Activated gamma-delta T cell treated with Interleukin-2 at 50 U/mL for 16 hours (primary cell): ENCODE results near the gene PPFIBP2.
"Not testable (repeated sequence)": the region's sequence is repeated elsewhere in the genome, so short reads cannot be mapped to it uniquely, and the experiment has no call there.

Experiments
- DNase-seq: peaks from one replicate; pipeline ENCODE4 v3.0.0-alpha.2; 2020

PPFIBP2 gene

GRCh38 chr11:7500251-7500650 lies 13.5 kb upstream of the PPFIBP2 start:
- no peak for DNase-seq

GRCh38 chr11:7501251-7501650 lies 12.5 kb upstream of the PPFIBP2 start:
- DNase-seq: no peak

- DNase-seq: no peak
These were observed 11.9 kb upstream of the PPFIBP2 start for GRCh38 chr11:7501894-7502293.

GRCh38 chr11:7506243-7506642 lies 7.6 kb upstream of the PPFIBP2 start:
- no peak for DNase-seq

GRCh38 chr11:7508087-7508486 lies 5.7 kb upstream of the PPFIBP2 start:
- no peak for DNase-seq

GRCh38 chr11:7509966-7510365 lies 3.8 kb upstream of the PPFIBP2 start:
- DNase-seq: no peak

- DNase-seq: no peak
These were observed 2.4 kb upstream of the PPFIBP2 start for GRCh38 chr11:7511401-7511800.

GRCh38 chr11:7512525-7513233 lies 1.1 kb upstream of the PPFIBP2 start:
- no peak for DNase-seq

GRCh38 chr11:7514099-7514591 lies 346 bp downstream of the PPFIBP2 start:
- peak; percentile 11 for DNase-seq

GRCh38 chr11:7515447-7515886 lies 1.7 kb downstream of the PPFIBP2 start:
- no peak for DNase-seq

- DNase-seq: no peak
These were observed 2.7 kb downstream of the PPFIBP2 start for GRCh38 chr11:7516475-7516874.

GRCh38 chr11:7517743-7518142 lies 3.9 kb downstream of the PPFIBP2 start:
- DNase-seq: not testable (repeated sequence)

GRCh38 chr11:7518811-7519562 lies 5.2 kb downstream of the PPFIBP2 start:
- no peak for DNase-seq

- no peak for DNase-seq
These were observed 6.5 kb downstream of the PPFIBP2 start for GRCh38 chr11:7520011-7520942.

- no peak for DNase-seq
These were observed 7.2 kb downstream of the PPFIBP2 start for GRCh38 chr11:7520981-7521487.

- DNase-seq: no peak
These were observed 8.3 kb downstream of the PPFIBP2 start for GRCh38 chr11:7522121-7522520.

GRCh38 chr11:7522546-7522945 lies 8.7 kb downstream of the PPFIBP2 start:
- no peak for DNase-seq

- no peak for DNase-seq
These were observed 9.8 kb downstream of the PPFIBP2 start for GRCh38 chr11:7523416-7524210.

GRCh38 chr11:7524462-7525235 lies 10.8 kb downstream of the PPFIBP2 start:
- no peak for DNase-seq

GRCh38 chr11:7525424-7525823 lies 11.6 kb downstream of the PPFIBP2 start:
- DNase-seq: no peak

GRCh38 chr11:7527029-7527428 lies 13.2 kb downstream of the PPFIBP2 start:
- DNase-seq: no peak
